ENCODE measurements around the gene NDUFB4.

- TF ChIP-seq TAF1 (IDR thresholded peaks at IDR 0.05; ENCODE audit: low read depth) (no peak), CTCF (IDR thresholded peaks at IDR 0.05; ENCODE audit: poor library complexity, severe bottlenecking) (no peak), EZH2 (IDR thresholded peaks at IDR 0.05; ENCODE audit: borderline replicate concordance, insufficient read depth, low read length, poor library complexity, severe bottlenecking) (no peak), MXI1 (conservative IDR thresholded peaks at IDR 0.05; ENCODE audit: poor library complexity, severe bottlenecking) (no peak)
These were observed 45.6 kb upstream of the NDUFB4 start for GRCh38 chr3:120550546-120550945.
